Kasumi-1 (cell line): ENCODE data around the gene SHROOM4.

Experiments
- DNase-seq, 2 experiments: peaks; one replicate each; lab custom pipeline; 2025; lab: John Stamatoyannopoulos, UW

Gene SHROOM4

GRCh38 chrX:50705042-50705441, 109.0 kb downstream of the SHROOM4 start:
- DNase-seq, result no peak

- no peak for DNase-seq
Measured at GRCh38 chrX:50704360-50704759, 109.6 kb downstream of the SHROOM4 start.

- DNase-seq, result no peak
Measured at GRCh38 chrX:50700921-50701320, 113.1 kb downstream of the SHROOM4 start.

- DNase-seq, result no peak
Measured at GRCh38 chrX:50698944-50699343, 115.0 kb downstream of the SHROOM4 start.

GRCh38 chrX:50697691-50698090, 116.3 kb downstream of the SHROOM4 start:
- DNase-seq, result no peak

GRCh38 chrX:50691820-50692219, 122.2 kb downstream of the SHROOM4 start:
- peak; percentile 63 to 64 for DNase-seq

- no peak for DNase-seq
Measured at GRCh38 chrX:50684871-50685270, 129.1 kb downstream of the SHROOM4 start.

GRCh38 chrX:50680990-50681389, 133.0 kb downstream of the SHROOM4 start:
- DNase-seq, result peak in 1 of 2 experiments; percentile 3

- no peak for DNase-seq
Measured at GRCh38 chrX:50677789-50678188, 136.2 kb downstream of the SHROOM4 start.

GRCh38 chrX:50671661-50672060, 142.3 kb downstream of the SHROOM4 start:
- DNase-seq, result no peak

GRCh38 chrX:50668860-50669259, 145.1 kb downstream of the SHROOM4 start:
- DNase-seq, result no peak

- no peak for DNase-seq
Measured at GRCh38 chrX:50648156-50648555, 165.8 kb downstream of the SHROOM4 start.

GRCh38 chrX:50644496-50644895, 169.5 kb downstream of the SHROOM4 start:
- no peak for DNase-seq

- DNase-seq, result no peak
Measured at GRCh38 chrX:50643525-50644137, 170.4 kb downstream of the SHROOM4 start.

GRCh38 chrX:50638123-50638522, 175.9 kb downstream of the SHROOM4 start:
- peak; percentile 11 to 41 for DNase-seq

GRCh38 chrX:50635817-50636365, 178.1 kb downstream of the SHROOM4 start:
- no peak for DNase-seq

- no peak for DNase-seq
Measured at GRCh38 chrX:50635162-50635561, 178.8 kb downstream of the SHROOM4 start.

- no peak for DNase-seq
Measured at GRCh38 chrX:50629774-50630173, 184.2 kb downstream of the SHROOM4 start.

- no peak for DNase-seq
Measured at GRCh38 chrX:50627696-50628095, 186.3 kb downstream of the SHROOM4 start.

GRCh38 chrX:50626432-50626831, 187.6 kb downstream of the SHROOM4 start:
- DNase-seq, result no peak

GRCh38 chrX:50622751-50623150, 191.2 kb downstream of the SHROOM4 start:
- no peak for DNase-seq

- DNase-seq, result no peak
Measured at GRCh38 chrX:50618788-50619558, 195.0 kb downstream of the SHROOM4 start.

- DNase-seq, result no peak
Measured at GRCh38 chrX:50617183-50617582, 196.8 kb downstream of the SHROOM4 start.
